OCI-LY3 (cell line): ENCODE measurements around the gene ZNF717.

Experiments used
- EZH2phosphoT487 ChIP-seq: fragments of 200-600 bp; shearing (Covaris generic); IDR thresholded peaks from 2 replicates; pipeline ENCODE4 v1.6.1; 2018; ENCODE audit warnings: antibody characterized with exemption, mixed run types, low read depth
- TF ChIP-seq, protein P1 (sequence below): fragments of 200-600, 300-600 bp; sonication (generic); IDR thresholded peaks from 2 replicates; pipeline ENCODE4 v1.5.1; 2014; ENCODE audit warnings: antibody characterized with exemption, low read length, low read depth

DNA sequence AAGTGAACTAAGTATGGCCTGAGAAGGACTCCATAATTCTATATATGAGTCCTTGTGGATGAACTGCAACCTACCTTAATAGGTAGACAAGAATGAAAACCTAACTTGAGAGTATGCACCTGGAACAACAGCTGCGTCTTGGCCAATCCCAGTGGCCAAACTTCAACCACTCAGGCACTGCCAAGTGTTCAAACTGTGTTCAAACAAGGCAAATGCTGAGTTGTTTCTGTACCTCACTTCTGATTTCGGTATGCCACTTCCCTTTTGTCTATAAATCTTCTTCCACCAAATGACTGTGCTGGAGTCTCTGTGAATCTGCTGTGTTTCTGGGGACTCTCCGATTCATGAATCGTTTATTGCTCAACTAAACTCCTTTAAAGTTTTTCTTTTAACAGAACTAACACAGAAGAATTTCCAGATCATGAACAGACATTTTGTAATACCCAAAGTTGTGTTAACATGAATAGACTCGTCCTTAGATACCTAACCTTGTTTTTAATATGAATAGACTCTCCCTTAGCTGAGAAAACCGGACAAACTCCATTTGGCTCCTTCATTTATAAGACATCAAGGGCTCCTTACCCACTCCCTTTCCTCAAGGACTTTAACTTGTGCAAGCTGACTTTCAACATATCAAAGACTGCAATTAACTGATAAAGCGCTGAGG, 4.1 kb downstream of the ZNF717 start:
- TF ChIP-seq, protein P1, sequence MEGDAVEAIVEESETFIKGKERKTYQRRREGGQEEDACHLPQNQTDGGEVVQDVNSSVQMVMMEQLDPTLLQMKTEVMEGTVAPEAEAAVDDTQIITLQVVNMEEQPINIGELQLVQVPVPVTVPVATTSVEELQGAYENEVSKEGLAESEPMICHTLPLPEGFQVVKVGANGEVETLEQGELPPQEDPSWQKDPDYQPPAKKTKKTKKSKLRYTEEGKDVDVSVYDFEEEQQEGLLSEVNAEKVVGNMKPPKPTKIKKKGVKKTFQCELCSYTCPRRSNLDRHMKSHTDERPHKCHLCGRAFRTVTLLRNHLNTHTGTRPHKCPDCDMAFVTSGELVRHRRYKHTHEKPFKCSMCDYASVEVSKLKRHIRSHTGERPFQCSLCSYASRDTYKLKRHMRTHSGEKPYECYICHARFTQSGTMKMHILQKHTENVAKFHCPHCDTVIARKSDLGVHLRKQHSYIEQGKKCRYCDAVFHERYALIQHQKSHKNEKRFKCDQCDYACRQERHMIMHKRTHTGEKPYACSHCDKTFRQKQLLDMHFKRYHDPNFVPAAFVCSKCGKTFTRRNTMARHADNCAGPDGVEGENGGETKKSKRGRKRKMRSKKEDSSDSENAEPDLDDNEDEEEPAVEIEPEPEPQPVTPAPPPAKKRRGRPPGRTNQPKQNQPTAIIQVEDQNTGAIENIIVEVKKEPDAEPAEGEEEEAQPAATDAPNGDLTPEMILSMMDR: no peak
- TF ChIP-seq EZH2phosphoT487: no peak
